GM18861 (cell line): ENCODE measurements around the gene UCKL1.
"Not testable (repeated sequence)": the region's sequence is repeated elsewhere in the genome, so short reads cannot be mapped to it uniquely, and the experiment has no call there.

Experiments used
- ATAC-seq: cut with Tn5 transposase; IDR thresholded peaks from one replicate; pipeline ENCODE4 v1.9.1; 2021; ENCODE audit not compliant: unreplicated experiment

Gene UCKL1

DNA sequence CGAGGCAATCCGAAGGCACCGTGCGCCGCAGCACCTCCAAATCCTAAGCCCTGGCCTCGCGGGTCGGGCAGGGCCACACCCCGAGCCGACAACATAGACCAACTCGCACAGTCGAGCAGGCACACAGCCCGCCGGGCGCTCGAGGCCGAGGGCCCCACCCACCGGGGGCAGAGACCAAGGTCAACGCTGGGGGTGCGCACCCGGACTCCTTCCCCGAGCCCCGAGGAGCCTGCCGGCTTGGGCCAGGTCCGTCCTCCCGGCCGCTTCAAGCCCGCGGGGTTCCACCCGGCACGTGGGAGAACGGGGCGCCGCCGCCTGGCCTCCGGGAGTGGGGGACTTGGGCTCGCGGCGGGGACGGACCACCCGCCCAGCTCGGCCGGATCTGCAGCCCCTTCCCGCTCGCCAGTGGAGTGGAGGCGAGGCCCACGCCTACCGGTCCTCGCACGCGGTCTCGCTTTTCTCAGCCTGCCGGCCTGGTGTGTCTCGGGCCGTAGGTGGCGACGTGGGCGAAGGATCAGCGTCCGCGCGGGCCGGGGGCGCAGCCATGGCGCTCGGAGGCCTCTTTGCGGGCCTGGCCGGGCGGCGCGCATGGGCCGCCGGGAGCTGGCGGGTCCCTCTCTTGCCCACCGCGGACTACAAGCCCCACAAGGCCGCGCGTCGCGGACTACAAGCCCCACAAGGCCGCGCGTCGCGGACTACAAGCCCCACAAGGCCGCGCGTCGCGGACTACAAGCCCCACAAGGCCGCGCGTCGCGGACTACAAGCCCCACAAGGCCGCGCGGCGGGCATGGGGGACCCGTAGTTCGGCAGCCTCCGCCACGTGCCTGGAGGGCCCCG lies at the start of gene UCKL1:
UCKL1 (minus strand) TSS at position 590 of the 837 bp plus-strand sequence; CDS start at position 546, 44 bp downstream.
- ATAC-seq, result peak; percentile 61

DNA sequence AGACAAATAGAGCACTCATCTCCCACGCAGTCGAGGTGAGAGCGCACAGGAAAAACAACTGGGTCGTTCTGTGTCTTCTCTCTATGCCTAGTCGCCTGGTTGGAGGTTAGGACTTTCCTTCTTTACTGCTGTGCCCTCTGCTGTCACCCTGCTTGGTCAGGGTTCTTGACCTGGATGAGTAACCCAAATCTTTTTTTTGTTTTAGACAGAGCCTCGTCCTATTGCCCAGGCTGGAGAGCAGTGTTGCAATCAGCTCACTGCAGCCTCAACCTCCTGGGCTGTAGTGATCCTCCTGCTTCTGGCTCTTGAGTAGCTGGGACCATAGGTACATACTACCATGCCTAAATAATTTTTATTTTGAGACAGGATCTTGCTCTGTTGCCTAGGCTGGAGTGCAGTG lies 49.2 kb upstream of the UCKL1 start:
- no peak for ATAC-seq

DNA sequence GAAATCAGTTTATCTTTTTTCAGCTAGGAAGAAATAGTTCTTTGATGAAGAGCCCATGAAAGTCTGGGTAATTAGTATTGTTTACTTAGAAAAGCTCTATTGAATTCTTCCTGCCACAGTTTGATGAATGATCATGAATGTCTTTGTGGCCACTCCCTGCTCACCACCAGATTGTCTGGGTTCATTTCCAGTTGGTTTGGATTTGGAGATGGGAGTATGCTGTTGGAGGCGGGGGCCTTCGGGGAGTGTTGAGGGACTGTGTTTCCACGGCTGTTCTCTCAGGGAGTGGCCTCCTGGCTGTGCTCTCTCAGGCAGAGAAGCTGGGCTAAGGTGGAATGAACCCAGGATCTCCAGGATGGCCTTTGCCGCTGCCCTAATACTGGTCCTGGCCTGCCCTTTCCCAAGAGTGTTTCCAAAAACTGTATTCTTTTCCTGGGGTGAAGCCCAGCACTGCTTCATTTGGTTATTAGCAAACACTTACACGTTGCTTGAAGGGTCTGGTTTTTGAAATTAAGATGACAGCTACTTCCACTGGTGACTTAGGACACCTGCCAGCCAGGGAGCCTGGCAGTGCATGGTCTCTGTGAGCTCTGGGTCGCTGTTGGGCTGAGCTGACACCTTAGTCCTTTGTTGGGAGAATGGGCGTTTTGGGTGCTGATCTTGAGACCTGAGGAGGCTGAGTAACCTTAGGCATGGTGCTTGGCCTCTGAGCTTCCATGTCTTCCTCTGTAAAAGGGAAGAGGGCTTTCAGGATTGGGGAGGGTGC lies 47.9 kb upstream of the UCKL1 start:
- ATAC-seq, result no peak

DNA sequence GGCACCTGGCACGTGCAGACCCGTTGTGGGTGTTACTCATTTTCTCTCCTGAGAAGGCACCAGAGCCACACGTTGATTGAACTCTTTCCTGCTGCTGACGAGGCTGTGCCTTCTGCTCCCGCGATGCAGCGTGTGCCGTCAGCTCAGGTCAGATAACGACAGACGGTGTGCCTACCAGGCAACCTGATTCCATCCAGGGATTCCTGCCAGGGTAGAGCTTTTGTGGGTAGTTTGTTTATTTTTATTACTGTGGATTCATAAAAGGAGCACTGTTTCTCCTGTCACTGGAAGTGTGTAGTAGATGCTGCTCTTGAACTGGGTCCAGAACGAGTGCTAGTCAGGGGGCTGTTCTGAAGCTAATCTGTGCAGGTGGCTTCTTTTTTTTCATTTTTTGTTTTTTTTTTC lies 45.4 kb upstream of the UCKL1 start:
- ATAC-seq, result no peak

DNA sequence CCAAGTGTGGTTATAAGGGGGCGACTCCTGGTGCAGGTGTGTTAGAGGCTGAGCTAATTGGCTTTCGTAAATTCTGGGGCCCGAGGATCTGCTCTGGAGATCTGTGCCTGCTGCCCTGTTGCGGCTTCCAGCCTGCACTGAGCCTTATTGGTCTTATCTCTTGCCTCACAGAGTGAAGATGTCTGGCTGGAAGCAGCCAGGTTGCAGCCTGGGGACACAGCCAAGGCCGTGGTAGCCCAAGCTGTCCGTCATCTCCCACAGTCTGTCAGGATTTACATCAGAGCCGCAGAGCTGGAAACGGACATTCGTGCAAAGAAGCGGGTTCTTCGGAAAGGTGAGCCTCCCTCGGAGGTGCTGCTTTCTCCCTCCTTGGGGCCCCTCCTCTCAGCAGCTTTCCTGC lies 44.7 kb upstream of the UCKL1 start:
- ATAC-seq, result no peak

DNA sequence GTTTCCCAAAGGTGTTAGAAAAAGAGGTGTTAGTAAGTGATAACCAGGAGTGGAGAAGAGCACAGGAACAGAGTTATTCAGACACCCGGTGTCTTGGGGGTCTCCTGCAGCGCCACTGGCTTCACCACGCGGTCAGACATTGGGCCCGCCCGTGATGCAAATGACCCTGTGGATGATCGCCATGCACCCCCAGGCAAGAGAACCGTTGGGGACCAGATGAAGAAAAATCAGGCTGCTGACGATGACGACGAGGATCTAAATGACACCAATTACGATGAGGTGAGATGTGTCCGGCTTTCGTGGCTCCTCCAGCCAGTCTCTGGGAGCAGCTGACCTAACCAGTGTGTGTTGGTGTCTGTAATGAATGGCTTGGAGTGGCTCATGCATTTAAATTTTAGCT lies 26.7 kb upstream of the UCKL1 start:
- no peak for ATAC-seq

DNA sequence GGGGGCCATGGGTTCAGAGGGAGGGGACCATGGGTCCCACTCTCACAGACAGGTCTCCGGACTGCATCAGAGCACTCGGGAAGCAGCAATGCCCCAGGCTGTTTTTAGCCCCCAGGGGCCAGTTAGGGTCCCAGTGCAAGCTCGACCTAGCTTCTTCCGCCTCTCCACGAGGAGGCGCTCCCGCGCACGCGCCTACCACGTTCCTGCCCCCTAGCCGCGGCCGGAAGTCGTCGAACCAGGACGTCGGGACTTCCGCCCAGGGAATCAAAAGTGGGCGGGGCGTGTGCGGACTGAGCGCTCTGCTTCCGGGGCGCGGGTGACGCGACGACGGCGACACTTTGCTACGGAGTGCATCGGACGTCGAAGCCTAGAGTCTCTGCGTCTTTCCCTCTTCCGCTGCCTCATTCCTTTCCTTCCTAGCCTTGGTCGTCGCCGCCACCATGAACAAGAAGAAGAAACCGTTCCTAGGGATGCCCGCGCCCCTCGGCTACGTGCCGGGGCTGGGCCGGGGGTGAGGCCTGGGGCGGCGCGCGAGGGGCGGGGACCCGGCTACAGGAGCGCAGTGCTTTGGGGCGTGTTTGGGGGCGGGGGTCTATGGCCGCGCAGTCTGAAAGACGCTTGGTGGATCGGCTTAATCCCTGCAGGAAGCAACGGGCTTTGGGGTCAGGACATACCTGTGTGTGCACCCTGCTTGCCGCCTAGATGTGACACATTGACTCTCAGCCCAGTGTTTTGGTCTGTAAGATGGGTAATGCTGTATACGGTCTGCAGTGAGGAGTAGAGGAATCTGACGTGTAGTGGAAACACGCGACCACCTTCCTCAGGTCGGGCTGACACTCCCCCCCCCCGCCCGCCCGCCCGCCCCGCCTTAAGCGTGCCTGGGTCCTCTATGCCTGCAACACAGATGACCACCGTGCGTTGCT lies 24.9 kb upstream of the UCKL1 start, which contains the start of gene PRPF6:
PRPF6 (plus strand) TSS at position 327 of the 923 bp plus-strand sequence; CDS start at position 441, 114 bp downstream.
- peak; percentile 49 for ATAC-seq

DNA sequence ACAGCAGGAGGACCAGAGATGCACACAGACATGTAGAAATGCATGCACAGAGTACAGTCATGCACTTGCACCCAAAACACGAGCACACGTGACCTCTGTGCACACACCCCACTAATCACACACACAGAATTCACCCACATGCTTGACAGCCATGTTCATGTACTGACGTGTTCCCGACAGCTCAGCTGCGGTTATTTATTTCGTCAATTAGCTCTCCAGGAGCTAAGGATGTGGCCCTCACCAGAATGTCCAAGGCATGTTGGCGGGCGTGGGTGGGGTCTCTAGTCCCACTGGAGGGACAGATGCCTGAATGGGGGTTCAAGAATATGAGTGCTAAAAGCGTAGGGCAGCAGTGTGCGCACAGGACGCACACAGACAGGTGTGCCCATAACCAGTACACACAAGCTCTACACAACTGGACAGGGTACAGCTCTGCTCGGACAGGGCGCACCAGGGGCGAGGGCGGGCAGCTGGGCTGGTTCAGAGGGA lies 24.1 kb upstream of the UCKL1 start:
- ATAC-seq, result peak; percentile 1

DNA sequence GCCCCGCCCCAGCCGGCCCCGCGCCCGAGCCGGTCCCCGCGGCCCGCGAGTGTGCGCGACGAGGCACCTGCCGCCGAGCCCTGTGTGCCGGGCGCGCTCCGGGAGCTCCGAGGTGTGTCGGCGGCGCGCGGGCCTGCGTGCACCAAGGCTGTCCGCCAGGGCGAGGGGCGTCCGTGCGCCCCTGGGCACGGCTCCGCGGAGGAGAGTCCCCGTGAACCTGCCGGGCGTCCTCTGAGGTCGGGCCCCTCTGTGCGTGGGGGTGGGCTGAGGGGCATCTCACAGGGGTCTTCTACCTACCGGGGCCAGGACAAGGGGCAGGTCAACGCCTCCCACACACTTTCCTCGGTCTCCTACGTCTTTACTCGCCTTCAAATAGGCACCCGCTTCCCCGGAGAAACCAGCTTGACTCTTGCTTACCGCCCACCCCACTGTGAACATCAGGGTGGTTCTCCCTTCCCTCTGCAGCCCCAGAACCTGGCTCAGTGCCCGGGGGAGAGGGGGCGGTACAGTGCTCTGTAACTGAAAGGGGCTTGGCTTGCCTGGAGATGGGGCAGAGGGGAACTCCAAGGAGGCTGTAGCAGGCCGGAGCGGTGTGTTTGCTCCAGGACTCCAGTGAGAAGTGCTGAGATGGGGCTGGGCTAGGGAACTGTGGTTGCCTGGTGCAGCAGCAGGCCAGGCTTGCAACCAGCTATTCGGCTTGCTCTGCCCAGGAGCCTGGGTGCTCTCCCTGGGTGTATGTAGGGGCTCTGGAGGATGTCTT lies 23.5 kb upstream of the UCKL1 start, which contains the start of gene SAMD10:
SAMD10 (minus strand) TSS at position 86 of the 760 bp plus-strand sequence. CDS start 175 bp downstream, outside the sequence.
- no peak for ATAC-seq

DNA sequence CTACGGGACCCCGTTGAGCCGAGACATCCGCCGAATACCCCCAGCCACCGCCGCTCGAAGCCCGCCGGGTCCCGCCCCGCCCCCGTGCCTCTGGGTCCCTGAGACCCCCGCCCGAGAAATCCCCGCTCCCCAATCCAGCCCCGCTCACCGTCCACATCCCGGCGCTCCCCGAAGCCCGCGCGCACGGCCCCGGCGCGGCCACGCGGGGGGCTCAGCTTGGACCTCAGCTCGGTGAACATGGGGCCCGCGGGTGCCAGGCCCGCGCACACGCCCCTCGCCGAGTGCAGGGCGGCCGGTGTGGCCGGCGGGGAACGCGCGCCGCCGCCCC lies 23.0 kb upstream of the UCKL1 start:
- no peak for ATAC-seq

DNA sequence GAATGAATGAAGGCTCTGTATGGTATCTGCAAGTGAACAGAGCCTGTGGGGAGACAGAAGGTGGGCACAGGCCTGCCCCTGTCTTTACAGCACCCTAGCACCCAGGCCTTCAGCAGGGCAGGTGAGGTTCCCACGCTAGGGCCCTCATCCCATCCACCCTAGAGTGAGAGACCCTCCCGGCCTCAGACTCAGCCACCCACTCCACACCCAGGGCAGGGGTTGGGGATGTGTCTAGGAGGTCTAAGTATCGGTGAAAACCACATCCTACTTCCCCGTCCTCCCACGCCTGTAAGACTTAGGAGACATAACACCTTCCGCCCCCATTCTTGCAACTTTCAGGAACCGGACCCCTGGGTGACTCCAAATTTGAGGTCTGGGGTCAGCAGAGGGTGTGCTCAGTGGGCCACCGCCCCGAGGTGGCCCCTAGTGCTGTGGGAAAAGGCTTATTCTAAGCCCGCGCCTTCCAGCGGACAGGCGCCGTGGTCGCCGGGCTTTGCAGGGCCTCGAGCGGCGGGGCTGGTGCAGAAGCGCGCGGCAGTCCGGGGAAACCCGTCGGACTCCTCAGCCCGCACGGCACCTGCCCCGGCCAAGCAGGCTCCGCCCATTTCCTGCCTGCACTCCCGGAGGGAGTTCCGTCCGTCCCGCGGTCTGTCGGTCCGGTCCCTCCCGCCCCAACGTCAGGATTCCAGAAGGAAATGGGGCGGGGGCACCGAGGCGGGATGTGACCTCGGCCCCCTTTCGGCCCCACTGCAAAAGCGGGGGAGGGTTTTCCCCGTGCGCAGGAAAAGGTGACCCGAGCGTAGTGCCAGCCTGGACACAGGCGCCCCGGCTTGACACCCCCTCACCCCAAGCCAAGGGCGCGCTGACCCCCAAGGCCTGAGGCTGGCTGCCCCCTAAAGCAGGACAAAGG lies 22.4 kb upstream of the UCKL1 start:
- no peak for ATAC-seq

DNA sequence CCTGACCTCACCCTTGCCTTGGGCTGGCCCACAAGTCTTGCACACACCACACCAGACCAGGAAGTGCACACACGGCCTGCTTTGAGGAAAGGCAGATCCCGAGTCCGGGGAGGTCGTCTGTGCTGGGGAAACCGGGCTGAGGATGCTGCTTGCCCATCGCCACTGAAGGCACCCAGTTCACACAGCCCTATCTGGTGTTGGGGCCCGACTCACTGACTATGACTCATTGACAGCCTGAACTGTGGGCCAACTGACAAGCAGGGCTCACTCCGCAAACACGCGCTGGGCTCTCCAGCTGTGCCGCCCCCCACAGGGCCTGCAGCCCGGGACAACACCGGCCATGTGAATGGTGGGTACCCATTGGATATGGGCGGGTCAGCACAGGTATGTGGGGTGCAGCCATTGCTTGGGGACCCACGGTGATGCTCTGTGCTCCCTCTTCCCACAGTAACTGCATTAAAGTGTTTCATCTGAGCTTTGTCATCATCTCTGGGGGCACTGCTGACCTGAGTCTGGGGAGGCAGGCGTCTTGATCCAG lies 21.6 kb upstream of the UCKL1 start:
- ATAC-seq, result no peak

DNA sequence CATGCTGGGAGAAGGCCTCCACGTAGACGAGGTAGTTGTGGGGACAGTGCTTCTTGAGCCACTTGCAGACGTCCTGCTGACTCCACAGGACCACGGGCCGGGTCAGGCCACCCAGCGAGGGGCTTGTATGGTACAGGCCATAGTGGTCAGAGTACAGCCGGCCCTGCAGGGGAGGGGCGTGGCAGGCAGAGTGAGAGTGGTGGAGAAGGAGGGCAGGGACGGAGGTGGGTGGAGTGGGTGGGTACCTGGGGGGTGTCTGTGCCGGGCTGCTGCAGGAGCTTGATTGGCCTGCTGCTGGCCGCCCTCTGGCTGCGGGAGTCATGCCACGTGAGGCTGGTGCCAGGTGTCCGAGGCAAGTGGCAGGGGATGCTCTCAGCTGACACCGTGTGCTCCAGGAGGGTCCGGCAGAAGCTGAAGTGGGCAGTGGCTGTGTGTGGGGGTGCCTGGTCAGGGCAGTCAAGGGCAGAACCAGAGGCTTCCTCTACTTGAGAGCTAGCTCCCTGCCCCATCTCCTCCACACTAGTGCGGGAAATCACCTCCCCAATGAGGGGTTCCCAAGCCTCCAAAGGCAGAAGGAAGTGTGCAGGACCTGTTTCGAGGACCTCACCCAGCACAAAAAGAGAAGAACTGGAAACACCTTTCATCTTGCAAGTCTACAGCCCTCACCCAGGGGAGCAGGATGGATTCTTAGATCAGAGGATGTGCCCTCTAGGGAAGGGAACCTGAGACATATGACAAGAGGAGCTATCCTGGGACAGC lies 20.9 kb upstream of the UCKL1 start:
- ATAC-seq, result no peak

DNA sequence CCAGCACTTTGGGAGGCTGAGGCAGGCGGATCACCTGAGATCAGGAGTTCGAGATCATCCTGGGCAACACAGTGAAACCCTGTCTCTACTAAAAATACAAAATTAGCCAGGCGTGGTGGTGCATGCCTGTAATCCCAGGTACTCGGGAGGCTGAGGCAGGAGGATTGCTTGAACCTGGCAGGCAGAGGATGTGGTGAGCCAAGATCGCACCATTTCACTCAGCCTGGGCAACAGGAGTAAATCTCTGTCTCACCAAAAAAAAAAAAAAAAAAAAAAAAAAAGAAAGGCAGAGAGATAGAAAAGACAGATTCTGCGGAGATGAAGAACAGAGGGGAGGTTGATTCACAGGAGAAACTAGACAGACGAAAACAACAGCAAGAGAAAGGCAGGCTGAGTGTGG lies 20.3 kb upstream of the UCKL1 start:
- ATAC-seq, result not testable (repeated sequence)

DNA sequence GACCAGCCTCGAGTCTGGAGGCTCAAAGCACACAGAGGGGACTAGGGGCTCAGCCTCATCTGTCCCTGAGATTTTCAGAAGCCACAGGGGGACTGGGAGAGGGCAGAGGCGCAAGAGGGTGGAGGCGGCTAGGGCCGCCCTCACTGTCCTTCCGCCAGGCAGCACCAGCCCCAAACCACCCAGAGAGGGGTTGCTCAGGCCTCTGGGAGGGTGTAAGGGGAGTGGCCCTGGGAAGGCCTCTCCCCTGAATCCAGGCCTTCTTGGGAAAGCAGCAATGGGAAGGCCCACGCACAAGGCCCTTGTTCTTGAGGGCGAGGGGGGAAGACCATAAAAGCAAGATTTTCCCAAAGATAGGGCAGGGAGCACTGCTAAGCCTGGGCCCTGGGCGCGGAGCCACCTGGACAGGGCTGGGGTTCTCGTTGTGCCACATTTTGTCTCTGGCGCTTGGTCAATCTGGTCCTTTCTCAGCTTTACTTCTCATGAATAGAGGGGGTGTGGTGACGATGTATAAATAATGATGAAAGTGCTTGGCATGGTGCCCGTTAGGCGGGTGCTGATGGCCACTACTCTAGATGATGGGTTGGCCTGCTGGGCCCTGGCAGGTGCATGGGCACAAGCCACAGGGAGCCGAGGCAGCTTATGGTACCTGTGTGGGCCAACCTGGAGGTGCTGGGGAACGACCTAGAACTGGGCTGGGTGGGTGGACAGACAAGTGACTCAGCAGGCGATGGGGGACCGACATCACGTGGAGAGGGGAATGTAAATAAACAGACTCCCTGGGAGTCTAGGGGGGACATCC lies 18.4 kb upstream of the UCKL1 start:
- ATAC-seq, result no peak

DNA sequence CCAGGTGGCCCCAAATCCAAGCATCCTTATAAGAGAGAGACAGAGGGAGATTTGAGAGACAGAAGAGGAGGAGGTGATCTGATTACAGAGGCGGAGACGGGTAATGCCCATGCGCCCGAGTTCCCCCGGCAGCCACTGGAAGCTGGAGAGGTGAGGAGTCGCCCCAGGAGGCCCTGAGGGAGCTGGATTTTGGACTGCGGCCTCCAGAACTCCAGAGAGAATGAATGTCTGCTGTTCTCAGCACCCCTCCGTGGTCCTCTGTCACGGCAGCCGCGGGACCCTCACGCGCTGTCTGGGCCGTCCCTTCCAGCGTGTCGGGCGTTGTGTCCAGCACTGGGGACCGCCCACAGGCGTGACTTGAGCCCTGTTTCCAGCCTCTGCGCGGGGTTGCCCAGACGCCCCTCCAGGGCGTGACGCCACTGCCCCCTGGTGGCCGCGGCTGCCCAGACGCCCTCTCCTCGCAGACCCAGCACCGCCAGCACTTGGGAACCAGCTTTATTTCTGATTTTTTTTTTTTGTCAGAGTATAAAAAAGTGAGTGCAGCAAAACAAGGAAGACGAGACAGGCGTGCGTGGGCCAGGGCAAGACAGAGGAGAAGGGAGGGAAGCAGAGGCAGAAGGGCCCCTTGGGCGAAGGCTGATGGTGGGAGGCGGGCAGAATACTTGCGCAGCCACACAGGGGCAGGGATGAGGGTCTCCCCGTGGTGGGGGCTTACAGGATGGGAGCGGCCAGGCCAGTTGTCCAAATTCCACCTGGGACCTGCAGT lies 17.6 kb upstream of the UCKL1 start:
- ATAC-seq, result no peak

DNA sequence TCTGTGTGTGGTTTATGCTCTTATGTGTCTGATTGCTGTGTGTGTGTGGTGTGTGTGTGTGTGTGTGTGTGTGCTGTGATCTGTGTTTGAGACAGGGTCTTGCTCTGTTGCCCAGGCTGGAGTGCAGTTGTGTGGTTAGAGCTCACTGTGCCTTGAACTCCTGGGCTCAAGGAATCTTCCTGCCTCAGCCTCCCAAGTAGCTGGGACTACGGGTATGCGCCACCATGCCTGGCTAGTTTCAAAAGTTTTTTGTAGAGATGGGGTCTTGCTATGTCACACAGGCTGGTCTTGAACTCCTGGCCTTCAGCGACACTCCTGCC lies 16.9 kb upstream of the UCKL1 start:
- no peak for ATAC-seq
